ENCODE data around the gene SHCBP1L.

The SHCBP1L gene

DNA sequence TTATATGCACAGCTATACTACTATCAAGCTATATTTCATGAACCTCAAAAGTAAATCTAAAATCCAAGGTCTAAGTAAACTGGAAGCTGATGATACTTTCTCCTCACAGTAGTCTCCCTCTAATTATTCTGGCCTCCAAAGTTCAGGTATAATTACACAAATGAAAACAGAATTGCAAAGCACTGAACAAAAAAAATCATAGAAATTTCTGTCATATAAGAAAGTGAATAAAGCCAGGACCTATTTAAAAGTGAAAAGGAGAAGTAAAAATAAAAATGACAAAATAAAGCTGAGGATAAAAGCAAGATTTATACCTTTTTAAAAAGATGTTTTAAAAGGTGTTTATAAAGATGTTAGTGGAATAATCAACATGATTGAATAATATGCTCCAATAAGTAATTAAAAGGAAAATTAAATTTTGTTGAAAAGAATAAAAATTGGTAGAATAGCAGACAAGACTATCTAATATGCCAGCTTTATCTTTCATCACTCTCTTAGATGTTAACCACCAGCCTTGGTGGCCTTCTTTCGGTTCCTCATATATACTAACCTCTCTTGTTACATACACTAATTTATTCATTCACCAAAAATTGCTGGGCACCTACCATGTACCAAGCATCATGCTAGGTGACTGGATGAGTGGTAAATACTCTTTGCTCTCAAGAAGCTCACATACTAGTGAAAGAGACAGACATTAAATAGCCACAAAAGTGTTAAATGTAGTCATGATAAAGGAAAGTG, 25.1 kb downstream of the SHCBP1L start:
- no peaks in the 10 kb centered on the region for H3K79me1 ChIP-seq (ENCODE audit: low read depth, low read length)
- DNase-seq (ENCODE audit: low spot score), result no peak
- H4K8ac ChIP-seq (ENCODE audit: low read depth, low read length), result no peak overlapping the region
- H3K4me3 ChIP-seq (ENCODE audit: low read length in 2 of 2), result no peak overlapping the region
- no peak overlapping the region for H2BK5ac ChIP-seq (ENCODE audit: low read length)
- H2AK5ac ChIP-seq (ENCODE audit: low read depth, low read length), result no peak overlapping the region
- H3K4me2 ChIP-seq (ENCODE audit: insufficient read depth, low read length, poor library complexity, severe bottlenecking), result no peak overlapping the region
- H2BK12ac ChIP-seq (ENCODE audit: low read length), result no peak overlapping the region
- no peak overlapping the region for H2BK120ac ChIP-seq (ENCODE audit: low read depth, low read length)
- H2BK15ac ChIP-seq (ENCODE audit: low read length), result no peak overlapping the region
- H3K9me3 ChIP-seq (replicated peaks in 1 of 2; ENCODE audit: control insufficient read depth in 2 of 2, insufficient read depth in 1 of 2, low read depth in 1 of 2, low read length in 2 of 2), result no peaks in the 10 kb centered on the region
- H3K18ac ChIP-seq (ENCODE audit: low read length), result no peak overlapping the region
- H2AFZ ChIP-seq (ENCODE audit: low read length), result no peak overlapping the region
- H3K9ac ChIP-seq (ENCODE audit: low read depth, low read length, poor library complexity), result no peak overlapping the region
- peaks cover 0 to 4% (median 0%) of the 10 kb centered on the region in 3 experiments for H3K27me3 ChIP-seq (ENCODE audit: control insufficient read depth in 3 of 3, insufficient read depth in 3 of 3, low read depth in 1 of 3, low read length in 3 of 3)
- no peak overlapping the region for H3K4ac ChIP-seq (ENCODE audit: low read length)
- H3K14ac ChIP-seq (ENCODE audit: low read length), result no peak overlapping the region
- H3K27ac ChIP-seq (replicated peaks; ENCODE audit: low read length), result no peak overlapping the region
- no peak overlapping the region for H3K23ac ChIP-seq (ENCODE audit: low read depth, low read length, poor library complexity)
- WGBS, 2 donors (ENCODE audit: extremely low coverage in 2 of 2, insufficient read length in 2 of 2, insufficient replicate concordance in 1 of 2), result no CpG with 5 or more reads among the region's 1 CpG
- H3K4me1 ChIP-seq (ENCODE audit: control insufficient read depth in 2 of 2, insufficient read depth in 1 of 2, low read depth in 1 of 2, low read length in 2 of 2), result no peaks in the 10 kb centered on the region
- H4K91ac ChIP-seq (ENCODE audit: low read depth, low read length, poor library complexity), result no peak overlapping the region
- H3K36me3 ChIP-seq (replicated peaks in 1 of 2; ENCODE audit: control insufficient read depth in 2 of 2, insufficient read depth in 2 of 2, low read length in 2 of 2), result no peaks in the 10 kb centered on the region

GRCh38 chr1:182925661-182926060, 27.3 kb downstream of the SHCBP1L start:
- Histone ChIP-seq H3K9ac (ENCODE audit: low read depth, low read length, poor library complexity) (no peak overlapping the region), H3K79me1 (ENCODE audit: low read depth, low read length) (no peaks in the 10 kb centered on the region), H3K36me3 (replicated peaks in 1 of 2; ENCODE audit: control insufficient read depth in 2 of 2, insufficient read depth in 2 of 2, low read length in 2 of 2) (no peaks in the 10 kb centered on the region), H2BK5ac (ENCODE audit: low read length) (no peak overlapping the region), H3K27ac (replicated peaks; ENCODE audit: low read length) (no peak overlapping the region), H3K18ac (ENCODE audit: low read length) (no peak overlapping the region), H3K14ac (ENCODE audit: low read length) (no peak overlapping the region), H3K9me3 (replicated peaks in 1 of 2; ENCODE audit: control insufficient read depth in 2 of 2, insufficient read depth in 1 of 2, low read depth in 1 of 2, low read length in 2 of 2) (no peaks in the 10 kb centered on the region), H2BK120ac (ENCODE audit: low read depth, low read length) (no peak overlapping the region), H3K4me2 (ENCODE audit: insufficient read depth, low read length, poor library complexity, severe bottlenecking) (no peak overlapping the region), H2BK15ac (ENCODE audit: low read length) (no peak overlapping the region), H4K8ac (ENCODE audit: low read depth, low read length) (no peak overlapping the region), H2AK5ac (ENCODE audit: low read depth, low read length) (no peak overlapping the region), H2AFZ (ENCODE audit: low read length) (no peak overlapping the region), H2BK12ac (ENCODE audit: low read length) (no peak overlapping the region), H4K91ac (ENCODE audit: low read depth, low read length, poor library complexity) (no peak overlapping the region), H3K4ac (ENCODE audit: low read length) (no peak overlapping the region), H3K4me3 (ENCODE audit: low read length in 2 of 2) (no peak overlapping the region), H3K4me1 (ENCODE audit: control insufficient read depth in 2 of 2, insufficient read depth in 1 of 2, low read depth in 1 of 2, low read length in 2 of 2) (no peaks in the 10 kb centered on the region), H3K27me3 (ENCODE audit: control insufficient read depth in 3 of 3, insufficient read depth in 3 of 3, low read depth in 1 of 3, low read length in 3 of 3) (peaks cover 0 to 4% (median 0%) of the 10 kb centered on the region in 3 experiments), H3K23ac (ENCODE audit: low read depth, low read length, poor library complexity) (no peak overlapping the region)
- no peak for DNase-seq (ENCODE audit: low spot score)
- WGBS, 2 donors (ENCODE audit: extremely low coverage in 2 of 2, insufficient read length in 2 of 2, insufficient replicate concordance in 1 of 2), result no CpG with 5 or more reads among the region's 1 CpG

- Histone ChIP-seq H3K9me3 (replicated peaks in 1 of 2; ENCODE audit: control insufficient read depth in 2 of 2, insufficient read depth in 1 of 2, low read depth in 1 of 2, low read length in 2 of 2) (peaks cover 2 to 5% of the 10 kb centered on the region in 2 donors), H3K4ac (ENCODE audit: low read length) (no peak overlapping the region), H4K8ac (ENCODE audit: low read depth, low read length) (no peak overlapping the region), H3K79me1 (ENCODE audit: low read depth, low read length) (peaks cover 2% of the 10 kb centered on the region), H3K4me1 (ENCODE audit: control insufficient read depth in 2 of 2, insufficient read depth in 1 of 2, low read depth in 1 of 2, low read length in 2 of 2) (no peaks in the 10 kb centered on the region), H2AFZ (ENCODE audit: low read length) (no peak overlapping the region), H2BK5ac (ENCODE audit: low read length) (no peak overlapping the region), H3K36me3 (replicated peaks in 1 of 2; ENCODE audit: control insufficient read depth in 2 of 2, insufficient read depth in 2 of 2, low read length in 2 of 2) (no peaks in the 10 kb centered on the region), H2AK5ac (ENCODE audit: low read depth, low read length) (no peak overlapping the region), H3K27me3 (ENCODE audit: control insufficient read depth in 3 of 3, insufficient read depth in 3 of 3, low read depth in 1 of 3, low read length in 3 of 3) (peaks cover 0 to 7% (median 0%) of the 10 kb centered on the region in 3 experiments), H2BK120ac (ENCODE audit: low read depth, low read length) (no peak overlapping the region), H2BK12ac (ENCODE audit: low read length) (no peak overlapping the region), H3K27ac (replicated peaks; ENCODE audit: low read length) (no peak overlapping the region), H3K14ac (ENCODE audit: low read length) (no peak overlapping the region), H3K18ac (ENCODE audit: low read length) (no peak overlapping the region), H2BK15ac (ENCODE audit: low read length) (no peak overlapping the region), H3K9ac (ENCODE audit: low read depth, low read length, poor library complexity) (no peak overlapping the region), H4K91ac (ENCODE audit: low read depth, low read length, poor library complexity) (no peak overlapping the region), H3K4me3 (ENCODE audit: low read length in 2 of 2) (no peak overlapping the region), H3K4me2 (ENCODE audit: insufficient read depth, low read length, poor library complexity, severe bottlenecking) (no peak overlapping the region), H3K23ac (ENCODE audit: low read depth, low read length, poor library complexity) (no peak overlapping the region)
- WGBS, 2 donors (ENCODE audit: extremely low coverage in 2 of 2, insufficient read length in 2 of 2, insufficient replicate concordance in 1 of 2), result no CpG with 5 or more reads among the region's 3 CpGs
- no peak for DNase-seq (ENCODE audit: low spot score)
Observed at GRCh38 chr1:182917378-182917777, 35.6 kb downstream of the SHCBP1L start.

GRCh38 chr1:182913401-182913800, 39.6 kb downstream of the SHCBP1L start:
- H2BK120ac ChIP-seq (ENCODE audit: low read depth, low read length), result no peak overlapping the region
- no peak overlapping the region for H3K4ac ChIP-seq (ENCODE audit: low read length)
- no peak overlapping the region for H4K8ac ChIP-seq (ENCODE audit: low read depth, low read length)
- H3K4me2 ChIP-seq (ENCODE audit: insufficient read depth, low read length, poor library complexity, severe bottlenecking), result no peak overlapping the region
- H2BK12ac ChIP-seq (ENCODE audit: low read length), result no peak overlapping the region
- H2AFZ ChIP-seq (ENCODE audit: low read length), result no peak overlapping the region
- H2AK5ac ChIP-seq (ENCODE audit: low read depth, low read length), result no peak overlapping the region
- H3K9ac ChIP-seq (ENCODE audit: low read depth, low read length, poor library complexity), result no peak overlapping the region
- no peak for DNase-seq (ENCODE audit: low spot score)
- no peak overlapping the region for H4K91ac ChIP-seq (ENCODE audit: low read depth, low read length, poor library complexity)
- no peak overlapping the region for H3K27ac ChIP-seq (replicated peaks; ENCODE audit: low read length)
- H2BK15ac ChIP-seq (ENCODE audit: low read length), result no peak overlapping the region
- no peak overlapping the region for H3K4me3 ChIP-seq (ENCODE audit: low read length in 2 of 2)
- H3K14ac ChIP-seq (ENCODE audit: low read length), result no peak overlapping the region
- H3K36me3 ChIP-seq (replicated peaks in 1 of 2; ENCODE audit: control insufficient read depth in 2 of 2, insufficient read depth in 2 of 2, low read length in 2 of 2), result no peaks in the 10 kb centered on the region
- WGBS, 2 donors (ENCODE audit: extremely low coverage in 2 of 2, insufficient read length in 2 of 2, insufficient replicate concordance in 1 of 2), result no CpG with 5 or more reads among the region's 3 CpGs
- H3K4me1 ChIP-seq (ENCODE audit: control insufficient read depth in 2 of 2, insufficient read depth in 1 of 2, low read depth in 1 of 2, low read length in 2 of 2), result no peaks in the 10 kb centered on the region
- no peak overlapping the region for H2BK5ac ChIP-seq (ENCODE audit: low read length)
- H3K23ac ChIP-seq (ENCODE audit: low read depth, low read length, poor library complexity), result no peak overlapping the region
- peaks cover 2 to 5% of the 10 kb centered on the region in 2 donors for H3K9me3 ChIP-seq (replicated peaks in 1 of 2; ENCODE audit: control insufficient read depth in 2 of 2, insufficient read depth in 1 of 2, low read depth in 1 of 2, low read length in 2 of 2)
- H3K27me3 ChIP-seq (ENCODE audit: control insufficient read depth in 3 of 3, insufficient read depth in 3 of 3, low read depth in 1 of 3, low read length in 3 of 3), result peaks cover 0 to 4% (median 0%) of the 10 kb centered on the region in 3 experiments
- no peak overlapping the region for H3K18ac ChIP-seq (ENCODE audit: low read length)
- H3K79me1 ChIP-seq (ENCODE audit: low read depth, low read length), result no peaks in the 10 kb centered on the region
